Measurements from ENCODE around the gene YJU2. TPM values are rescaled to one million over a fixed set of nuclear protein-coding genes. Genes with fewer than 3 reads are reported as not detected.
"Not testable (repeated sequence)": the region's sequence is repeated elsewhere in the genome, so short reads cannot be mapped to it uniquely, and the experiment has no call there.

Gene YJU2
- total RNA-seq, 1 experiment from 2014 or later = 28.1 TPM

- intact Hi-C loops (cut with micrococcal nuclease) = no loop called here
- TF ChIP-seq CTCF (IDR thresholded peaks at IDR 0.05; ENCODE audit: unreplicated experiment) = no peak
- H3K4me1 Mint-ChIP-seq (ENCODE audit: insufficient read depth, unreplicated experiment) = no peaks in the 10 kb centered on the region
- peaks cover 22% of the 10 kb centered on the region for H3K27me3 Mint-ChIP-seq (ENCODE audit: insufficient read depth, unreplicated experiment)
- POLR2A ChIA-PET = no interaction called here
- BruUV-seq (replicated peaks) = no TSS peak
- no peak overlapping the region for H3K27ac Mint-ChIP-seq (ENCODE audit: low read depth, unreplicated experiment)
- H3K4me3 Mint-ChIP-seq (ENCODE audit: unreplicated experiment) = no peak overlapping the region
- no peaks in the 10 kb centered on the region for H3K9me3 Mint-ChIP-seq (ENCODE audit: unreplicated experiment)
- H3K36me3 Mint-ChIP-seq (ENCODE audit: insufficient read depth, unreplicated experiment) = no peaks in the 10 kb centered on the region
- DNase-seq (ENCODE audit: unreplicated experiment) = peak; percentile 51
- CTCF ChIA-PET = interaction anchor here (1.5 kb wide), 1 partner anchor 17 kb away, joined by 9 read pairs; no protein-coding TSS in a partner anchor
These were observed 37.5 kb downstream of the YJU2 start for GRCh38 chr19:4284176-4284958.

- Mint-ChIP-seq H3K27me3 (ENCODE audit: insufficient read depth, unreplicated experiment) (peaks cover 16% of the 10 kb centered on the region), H3K27ac (ENCODE audit: low read depth, unreplicated experiment) (no peak overlapping the region), H3K36me3 (ENCODE audit: insufficient read depth, unreplicated experiment) (no peaks in the 10 kb centered on the region), H3K4me1 (ENCODE audit: insufficient read depth, unreplicated experiment) (no peaks in the 10 kb centered on the region), H3K4me3 (ENCODE audit: unreplicated experiment) (no peak overlapping the region), H3K9me3 (ENCODE audit: unreplicated experiment) (no peaks in the 10 kb centered on the region)
- BruUV-seq (replicated peaks) = no TSS peak
- intact Hi-C loops (cut with micrococcal nuclease) = no loop called here
- DNase-seq (ENCODE audit: unreplicated experiment) = no peak
- POLR2A ChIA-PET = no interaction called here
- no peak for TF ChIP-seq CTCF (IDR thresholded peaks at IDR 0.05; ENCODE audit: unreplicated experiment)
- CTCF ChIA-PET = interaction anchor here (0.6 to 1.5 kb wide), 2 partner anchors 18 to 139 kb away, joined by 3 to 9 read pairs; no protein-coding TSS in a partner anchor
These were observed 38.1 kb downstream of the YJU2 start for GRCh38 chr19:4284974-4285373.

GRCh38 chr19:4286141-4286540 is 39.3 kb downstream of the YJU2 start:
- BruUV-seq (replicated peaks); H3K36me3 Mint-ChIP-seq (ENCODE audit: insufficient read depth, unreplicated experiment); CTCF ChIA-PET; DNase-seq (ENCODE audit: unreplicated experiment); H3K27ac Mint-ChIP-seq (ENCODE audit: low read depth, unreplicated experiment); intact Hi-C loops (cut with micrococcal nuclease); H3K4me3 Mint-ChIP-seq (ENCODE audit: unreplicated experiment); H3K9me3 Mint-ChIP-seq (ENCODE audit: unreplicated experiment); POLR2A ChIA-PET; H3K4me1 Mint-ChIP-seq (ENCODE audit: insufficient read depth, unreplicated experiment): not testable (repeated sequence)
- peaks cover 12% of the 10 kb centered on the region for H3K27me3 Mint-ChIP-seq (ENCODE audit: insufficient read depth, unreplicated experiment)

GRCh38 chr19:4288091-4288777 is 41.4 kb downstream of the YJU2 start:
- Mint-ChIP-seq H3K36me3 (ENCODE audit: insufficient read depth, unreplicated experiment) (no peaks in the 10 kb centered on the region), H3K9me3 (ENCODE audit: unreplicated experiment) (no peaks in the 10 kb centered on the region), H3K27ac (ENCODE audit: low read depth, unreplicated experiment) (no peak overlapping the region), H3K4me1 (ENCODE audit: insufficient read depth, unreplicated experiment) (no peaks in the 10 kb centered on the region), H3K27me3 (ENCODE audit: insufficient read depth, unreplicated experiment) (peaks cover 12% of the 10 kb centered on the region), H3K4me3 (ENCODE audit: unreplicated experiment) (no peak overlapping the region)
- ChIA-PET CTCF (interaction anchor here (0.6 to 1.5 kb wide), 2 partner anchors 20 to 247 kb away, joined by 3 to 4 read pairs; no protein-coding TSS in a partner anchor), POLR2A (interaction anchor here (0.6 kb wide), 1 partner anchor 50 kb away, joined by 4 read pairs; no protein-coding TSS in a partner anchor)
- DNase-seq (ENCODE audit: unreplicated experiment) = peak; percentile 36
- BruUV-seq (replicated peaks) = no TSS peak
- no peak for TF ChIP-seq CTCF (IDR thresholded peaks at IDR 0.05; ENCODE audit: unreplicated experiment)
- intact Hi-C loops (cut with micrococcal nuclease) = no loop called here
